ENCODE results near the gene DPY30.
"Not testable (repeated sequence)": the region's sequence is repeated elsewhere in the genome, so short reads cannot be mapped to it uniquely, and the experiment has no call there.

Gene DPY30

GRCh38 chr2:32039447-32040219 lies at the start of gene DPY30:
Gene DPY30, minus strand, starts transcription at chr2:32039805. Its CDS starts 349 bp downstream, at chr2:32039456.
- peak; percentile 96 for DNase-seq (ENCODE audit: low spot score)

GRCh38 chr2:32074134-32074506 lies 34.5 kb upstream of the DPY30 start:
- DNase-seq (ENCODE audit: low spot score): no peak

GRCh38 chr2:32067549-32067948 lies 27.9 kb upstream of the DPY30 start:
- DNase-seq (ENCODE audit: low spot score): no peak

GRCh38 chr2:32064713-32065112 lies 25.1 kb upstream of the DPY30 start:
- DNase-seq (ENCODE audit: low spot score): no peak

GRCh38 chr2:32064021-32064601 lies 24.5 kb upstream of the DPY30 start:
- DNase-seq (ENCODE audit: low spot score): peak; percentile 55

GRCh38 chr2:32063310-32064020 lies 23.9 kb upstream of the DPY30 start, which contains the start of gene SPAST:
Gene SPAST, plus strand, starts transcription at chr2:32063556. Its CDS starts 276 bp downstream, at chr2:32063832.
- DNase-seq (ENCODE audit: low spot score): peak; percentile 98

GRCh38 chr2:32061973-32062861 lies 22.6 kb upstream of the DPY30 start:
- DNase-seq (ENCODE audit: low spot score): peak; percentile 21

- DNase-seq (ENCODE audit: low spot score): no peak
These were observed 21.8 kb upstream of the DPY30 start for GRCh38 chr2:32061430-32061829.

- DNase-seq (ENCODE audit: low spot score): no peak
These were observed 20.7 kb upstream of the DPY30 start for GRCh38 chr2:32060266-32060665.

GRCh38 chr2:32058130-32058529 lies 18.5 kb upstream of the DPY30 start:
- peak; percentile 34 for DNase-seq (ENCODE audit: low spot score)

- DNase-seq (ENCODE audit: low spot score): not testable (repeated sequence)
These were observed 15.0 kb upstream of the DPY30 start for GRCh38 chr2:32054583-32054982.

GRCh38 chr2:32051836-32052439 lies 12.3 kb upstream of the DPY30 start:
- DNase-seq (ENCODE audit: low spot score): no peak

- no peak for DNase-seq (ENCODE audit: low spot score)
These were observed 4.0 kb upstream of the DPY30 start for GRCh38 chr2:32043561-32043960.

- peak; percentile 51 for DNase-seq (ENCODE audit: low spot score)
These were observed 5.3 kb downstream of the DPY30 start for GRCh38 chr2:32034198-32034887.

- not testable (repeated sequence) for DNase-seq (ENCODE audit: low spot score)
These were observed 20.7 kb downstream of the DPY30 start for GRCh38 chr2:32018789-32019482.

- DNase-seq (ENCODE audit: low spot score): no peak
These were observed 26.7 kb downstream of the DPY30 start for GRCh38 chr2:32012872-32013271.

- DNase-seq (ENCODE audit: low spot score): no peak
These were observed 28.1 kb downstream of the DPY30 start for GRCh38 chr2:32011485-32011960.

- peak; percentile 95 for DNase-seq (ENCODE audit: low spot score)
These were observed 28.7 kb downstream of the DPY30 start, which contains the start of gene MEMO1 for GRCh38 chr2:32010670-32011484. Gene MEMO1, minus strand, starts transcription at chr2:32011008. Its CDS starts 761 bp downstream, at chr2:32010247.

- peak; percentile 48 for DNase-seq (ENCODE audit: low spot score)
These were observed 29.3 kb downstream of the DPY30 start for GRCh38 chr2:32010280-32010669.

Data from RKO (cell line).